ENCODE measurements around the gene GAPDHS. TPM values are rescaled to one million over a fixed set of nuclear protein-coding genes. Genes with fewer than 3 reads are reported as not detected.

Gene GAPDHS
- polyA plus RNA-seq, 1 of the 3 experiments (the other 2 are of a cell fraction): not detected

DNA sequence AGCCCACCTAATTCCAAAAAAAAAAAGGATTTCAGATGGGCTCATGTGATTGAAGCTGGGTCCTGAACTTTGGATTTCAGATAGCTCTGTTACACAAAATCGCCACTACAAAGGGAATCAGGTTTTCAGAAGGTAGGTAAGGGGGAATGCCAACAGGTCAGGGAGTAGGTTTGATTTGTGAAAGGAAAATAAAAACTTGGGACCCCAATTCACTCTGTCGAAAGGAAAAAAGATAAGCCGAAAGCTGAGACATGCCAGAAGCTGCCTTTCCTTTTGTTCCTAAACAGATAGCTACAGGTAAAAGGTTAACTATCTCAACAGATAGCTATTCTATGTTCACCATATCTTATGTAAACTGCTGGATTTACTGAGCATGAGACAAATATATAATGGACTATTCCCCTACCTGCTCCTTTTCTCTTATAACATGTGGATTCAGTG is 47.0 kb upstream of the GAPDHS start:
- no peak overlapping the region for H3K9ac ChIP-seq
- no peaks in the 10 kb centered on the region for H3K79me2 ChIP-seq (ENCODE audit: insufficient read depth)
- H3K9me2 ChIP-seq: no peaks in the 10 kb centered on the region
- CTCF ChIA-PET: interaction anchor here (0.7 to 4.5 kb wide), 5 partner anchors 9 to 133 kb away, joined by 3 to 40 read pairs (median 11); no protein-coding TSS in a partner anchor
- no peak overlapping the region for H3K4me2 ChIP-seq
- peaks cover 63% of the 10 kb centered on the region for H3K27me3 ChIP-seq (ENCODE audit: insufficient read depth)
- no peaks in the 10 kb centered on the region for H4K20me1 ChIP-seq (ENCODE audit: insufficient read depth)
- no peaks in the 10 kb centered on the region for H3K36me3 ChIP-seq (replicated peaks in 1 of 2; ENCODE audit: control insufficient read depth in 1 of 2, insufficient read depth in 2 of 2, low read length in 1 of 2)
- POLR2A ChIA-PET: no interaction called here
- DNase-seq: no peak
- H3F3A ChIP-seq (replicated peaks; ENCODE audit: insufficient read depth): no peaks in the 10 kb centered on the region
- H2AFZ ChIP-seq (ENCODE audit: low read depth): no peak overlapping the region
- no peak overlapping the region for H3K27ac ChIP-seq (ENCODE audit: low read depth in 2 of 2, low read length in 1 of 2)
- 11% methylated on average over 3 of the region's 3 CpGs for WGBS (ENCODE audit: low lambda C conversion rate)
- no peak for TF ChIP-seq CHD2 (IDR thresholded peaks at IDR 0.05; ENCODE audit: low read length, partially characterized antibody)
- TF ChIP-seq GABPA (IDR thresholded peaks at IDR 0.05; ENCODE audit: low read depth): no peak
- TF ChIP-seq, protein P1, sequence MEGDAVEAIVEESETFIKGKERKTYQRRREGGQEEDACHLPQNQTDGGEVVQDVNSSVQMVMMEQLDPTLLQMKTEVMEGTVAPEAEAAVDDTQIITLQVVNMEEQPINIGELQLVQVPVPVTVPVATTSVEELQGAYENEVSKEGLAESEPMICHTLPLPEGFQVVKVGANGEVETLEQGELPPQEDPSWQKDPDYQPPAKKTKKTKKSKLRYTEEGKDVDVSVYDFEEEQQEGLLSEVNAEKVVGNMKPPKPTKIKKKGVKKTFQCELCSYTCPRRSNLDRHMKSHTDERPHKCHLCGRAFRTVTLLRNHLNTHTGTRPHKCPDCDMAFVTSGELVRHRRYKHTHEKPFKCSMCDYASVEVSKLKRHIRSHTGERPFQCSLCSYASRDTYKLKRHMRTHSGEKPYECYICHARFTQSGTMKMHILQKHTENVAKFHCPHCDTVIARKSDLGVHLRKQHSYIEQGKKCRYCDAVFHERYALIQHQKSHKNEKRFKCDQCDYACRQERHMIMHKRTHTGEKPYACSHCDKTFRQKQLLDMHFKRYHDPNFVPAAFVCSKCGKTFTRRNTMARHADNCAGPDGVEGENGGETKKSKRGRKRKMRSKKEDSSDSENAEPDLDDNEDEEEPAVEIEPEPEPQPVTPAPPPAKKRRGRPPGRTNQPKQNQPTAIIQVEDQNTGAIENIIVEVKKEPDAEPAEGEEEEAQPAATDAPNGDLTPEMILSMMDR (IDR thresholded peaks at IDR 0.05): no peak
- no peak for TF ChIP-seq TEAD4 (IDR thresholded peaks at IDR 0.05; ENCODE audit: borderline replicate concordance, insufficient read depth)
- TF ChIP-seq RFX5 (IDR thresholded peaks at IDR 0.05; ENCODE audit: low read length): no peak
- no peak for TF ChIP-seq NFIC (IDR thresholded peaks at IDR 0.05; ENCODE audit: borderline replicate concordance)
- H3K4me3 ChIP-seq (ENCODE audit: low read depth in 2 of 2, low read length in 1 of 2): no peak overlapping the region
- no peaks in the 10 kb centered on the region; a peak in 1 of 4 replicates for H3K4me1 ChIP-seq (ENCODE audit: control insufficient read depth in 1 of 2, insufficient read depth in 2 of 2, low read depth in 1 of 2, low read length in 1 of 2)
- H3K9me3 ChIP-seq: no peaks in the 10 kb centered on the region

DNA sequence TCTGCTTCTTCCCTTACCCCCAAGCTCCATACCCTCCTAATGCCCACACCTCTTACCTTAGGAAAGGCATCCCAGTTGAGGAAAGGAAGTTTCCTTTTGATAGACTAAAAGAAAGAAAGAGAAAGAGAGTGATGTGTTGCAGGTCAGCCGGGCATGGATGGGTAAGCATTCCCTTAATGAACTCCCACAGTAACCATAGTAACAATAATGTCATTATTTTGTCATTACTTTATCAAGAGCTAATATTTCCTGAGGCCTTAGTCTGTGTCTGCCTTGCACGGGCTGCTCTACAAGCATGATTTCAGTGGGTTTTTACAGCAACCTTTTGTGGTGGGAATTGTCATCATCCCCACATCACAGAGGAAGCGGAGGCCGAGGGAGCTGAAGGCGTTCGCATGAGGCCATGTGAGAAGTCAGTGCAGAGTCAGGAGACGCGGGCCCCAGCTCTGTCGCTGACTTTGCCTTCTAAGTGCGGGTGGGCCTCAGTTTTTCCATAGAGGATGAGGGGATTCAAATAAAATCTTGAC is 45.5 kb upstream of the GAPDHS start:
- Histone ChIP-seq H3K9me2 (no peaks in the 10 kb centered on the region), H3K4me3 (ENCODE audit: low read depth in 2 of 2, low read length in 1 of 2) (no peak overlapping the region), H3K36me3 (replicated peaks in 1 of 2; ENCODE audit: control insufficient read depth in 1 of 2, insufficient read depth in 2 of 2, low read length in 1 of 2) (no peaks in the 10 kb centered on the region), H3K9me3 (no peaks in the 10 kb centered on the region), H3K4me2 (no peak overlapping the region), H4K20me1 (ENCODE audit: insufficient read depth) (no peaks in the 10 kb centered on the region), H2AFZ (ENCODE audit: low read depth) (no peak overlapping the region), H3K9ac (no peak overlapping the region), H3K79me2 (ENCODE audit: insufficient read depth) (no peaks in the 10 kb centered on the region), H3F3A (replicated peaks; ENCODE audit: insufficient read depth) (no peaks in the 10 kb centered on the region), H3K4me1 (ENCODE audit: control insufficient read depth in 1 of 2, insufficient read depth in 2 of 2, low read depth in 1 of 2, low read length in 1 of 2) (no peaks in the 10 kb centered on the region; a peak in 1 of 4 replicates), H3K27me3 (ENCODE audit: insufficient read depth) (peaks cover 77% of the 10 kb centered on the region), H3K27ac (ENCODE audit: low read depth in 2 of 2, low read length in 1 of 2) (no peak overlapping the region)
- ChIA-PET CTCF (interaction anchor here (0.6 to 2.7 kb wide), 7 partner anchors 10 to 135 kb away, joined by 3 to 13 read pairs (median 4); no protein-coding TSS in a partner anchor), POLR2A (no interaction called here)
- TF ChIP-seq, protein P2, sequence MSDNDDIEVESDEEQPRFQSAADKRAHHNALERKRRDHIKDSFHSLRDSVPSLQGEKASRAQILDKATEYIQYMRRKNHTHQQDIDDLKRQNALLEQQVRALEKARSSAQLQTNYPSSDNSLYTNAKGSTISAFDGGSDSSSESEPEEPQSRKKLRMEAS (IDR thresholded peaks at IDR 0.05; ENCODE audit: low read depth): no peak
- TF ChIP-seq GABPA (IDR thresholded peaks at IDR 0.05; ENCODE audit: low read depth) (no peak), RXRA (IDR thresholded peaks at IDR 0.05; ENCODE audit: borderline replicate concordance, low read depth) (no peak), RFX5 (IDR thresholded peaks at IDR 0.05; ENCODE audit: low read length) (no peak), POLR2AphosphoS5 (IDR thresholded peaks at IDR 0.05; ENCODE audit: low read depth, low read length) (no peak), TEAD4 (IDR thresholded peaks at IDR 0.05; ENCODE audit: borderline replicate concordance, insufficient read depth) (no peak)
- TF ChIP-seq, protein P1 (IDR thresholded peaks at IDR 0.05): no peak
- WGBS (ENCODE audit: low lambda C conversion rate): 25% methylated on average over 10 of the region's 10 CpGs
- no peak for DNase-seq
